ENCODE measurements around the gene UBE3B. TPM values are rescaled to one million over a fixed set of nuclear protein-coding genes. Genes with fewer than 3 reads are reported as not detected.

Gene UBE3B
- total RNA-seq, 1 donor from 2014 or later = 32.2 TPM

DNA sequence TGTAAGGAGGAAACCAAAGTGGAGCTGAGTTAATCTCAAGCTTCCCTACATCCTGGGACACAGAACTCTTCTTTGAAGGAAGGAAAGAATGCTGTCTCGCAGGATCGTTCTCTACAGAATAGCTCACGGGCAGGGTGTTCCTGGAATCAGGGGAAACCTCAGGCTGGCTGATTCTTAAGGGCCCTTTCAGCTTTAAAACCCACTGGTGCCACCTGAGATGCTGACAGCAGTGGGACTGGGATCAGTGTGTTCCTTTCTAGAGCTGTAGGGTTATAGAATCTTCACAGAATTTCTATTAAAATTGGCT is 47.8 kb downstream of the UBE3B start:
- TF ChIP-seq POLR2AphosphoS5 (IDR thresholded peaks at IDR 0.05; ENCODE audit: insufficient read depth in 1 of 2, low read depth in 1 of 2) (no peak), POLR2A (IDR thresholded peaks at IDR 0.05) (no peak)
- TF ChIP-seq, protein P1, sequence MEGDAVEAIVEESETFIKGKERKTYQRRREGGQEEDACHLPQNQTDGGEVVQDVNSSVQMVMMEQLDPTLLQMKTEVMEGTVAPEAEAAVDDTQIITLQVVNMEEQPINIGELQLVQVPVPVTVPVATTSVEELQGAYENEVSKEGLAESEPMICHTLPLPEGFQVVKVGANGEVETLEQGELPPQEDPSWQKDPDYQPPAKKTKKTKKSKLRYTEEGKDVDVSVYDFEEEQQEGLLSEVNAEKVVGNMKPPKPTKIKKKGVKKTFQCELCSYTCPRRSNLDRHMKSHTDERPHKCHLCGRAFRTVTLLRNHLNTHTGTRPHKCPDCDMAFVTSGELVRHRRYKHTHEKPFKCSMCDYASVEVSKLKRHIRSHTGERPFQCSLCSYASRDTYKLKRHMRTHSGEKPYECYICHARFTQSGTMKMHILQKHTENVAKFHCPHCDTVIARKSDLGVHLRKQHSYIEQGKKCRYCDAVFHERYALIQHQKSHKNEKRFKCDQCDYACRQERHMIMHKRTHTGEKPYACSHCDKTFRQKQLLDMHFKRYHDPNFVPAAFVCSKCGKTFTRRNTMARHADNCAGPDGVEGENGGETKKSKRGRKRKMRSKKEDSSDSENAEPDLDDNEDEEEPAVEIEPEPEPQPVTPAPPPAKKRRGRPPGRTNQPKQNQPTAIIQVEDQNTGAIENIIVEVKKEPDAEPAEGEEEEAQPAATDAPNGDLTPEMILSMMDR (IDR thresholded peaks at IDR 0.05) = no peak
- H3K4me1 ChIP-seq = no peaks in the 10 kb centered on the region
- H3K27ac ChIP-seq = no peak overlapping the region
- peaks cover 6 to 81% of the 10 kb centered on the region in 2 donors for H3K36me3 ChIP-seq
- H3K27me3 ChIP-seq = no peaks in the 10 kb centered on the region
- intact Hi-C loops (cut with DNase I) = loop anchor here (10.0 kb wide), 1 partner anchor 250 kb away; no protein-coding TSS in a partner anchor
- no peak for DNase-seq (ENCODE audit: extremely low spot score in 2 of 2)
- H3K9me3 ChIP-seq = no peaks in the 10 kb centered on the region
- no peak overlapping the region for H3K4me3 ChIP-seq

GRCh38 chr12:109527489-109528123 is 50.2 kb downstream of the UBE3B start:
- Histone ChIP-seq H3K4me1 (no peaks in the 10 kb centered on the region), H3K4me3 (no peak overlapping the region), H3K9me3 (no peaks in the 10 kb centered on the region), H3K36me3 (peaks cover under 1 to 85% of the 10 kb centered on the region in 2 donors), H3K27me3 (no peaks in the 10 kb centered on the region), H3K27ac (no peak overlapping the region)
- DNase-seq (ENCODE audit: extremely low spot score in 2 of 2) = no peak
- intact Hi-C loops (cut with DNase I) = loop anchor here (10.0 kb wide), 1 partner anchor 247 kb away; no protein-coding TSS in a partner anchor
- TF ChIP-seq, protein P1 (IDR thresholded peaks at IDR 0.05) = no peak
- TF ChIP-seq POLR2AphosphoS5 (IDR thresholded peaks at IDR 0.05; ENCODE audit: insufficient read depth in 1 of 2, low read depth in 1 of 2) (no peak), POLR2A (IDR thresholded peaks at IDR 0.05) (no peak)

DNA sequence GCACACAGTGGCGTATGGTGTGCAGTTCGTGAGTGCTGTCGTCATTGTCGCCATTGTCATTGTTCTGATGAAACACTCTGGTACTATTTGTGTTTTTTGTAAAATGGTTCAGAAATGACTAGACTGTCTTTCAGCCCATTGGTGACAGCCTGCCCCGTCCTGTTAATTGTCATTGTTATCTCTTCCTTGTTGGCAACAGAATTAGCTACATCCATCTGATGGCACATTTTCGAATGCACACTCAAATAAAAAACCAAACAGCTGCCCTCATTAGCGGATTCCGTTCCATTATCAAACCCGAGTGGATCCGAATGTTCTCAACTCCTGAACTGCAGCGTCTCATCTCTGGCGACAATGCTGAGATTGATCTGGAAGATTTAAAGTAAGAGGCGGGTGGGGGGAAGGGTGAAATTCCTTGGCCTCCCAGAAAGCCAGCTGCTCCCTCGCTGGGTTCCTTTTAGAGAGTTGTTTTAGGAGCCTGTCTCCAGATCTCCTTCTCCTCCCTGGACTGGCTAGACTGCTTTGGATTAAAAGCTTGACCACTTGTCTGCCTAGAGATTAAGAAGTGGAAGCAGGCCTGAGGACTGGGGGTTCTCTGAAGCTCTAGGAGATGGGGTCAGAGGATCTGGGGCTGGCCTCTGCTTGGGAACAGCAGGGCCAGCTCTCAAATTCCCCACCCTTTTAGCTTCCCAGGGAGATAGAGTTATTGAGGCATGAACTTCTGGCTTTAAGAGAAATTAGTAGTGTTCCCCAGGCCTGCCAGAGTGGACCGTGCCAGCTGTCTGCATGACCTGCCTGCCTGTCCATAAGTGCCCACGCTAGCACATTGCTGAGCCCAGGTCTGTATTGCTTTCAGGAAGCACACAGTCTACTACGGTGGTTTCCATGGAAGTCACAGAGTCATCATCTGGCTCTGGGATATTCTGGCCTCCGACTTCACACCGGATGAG is 52.5 kb downstream of the UBE3B start:
- no peaks in the 10 kb centered on the region for H3K4me1 ChIP-seq
- intact Hi-C loops (cut with DNase I) = loop anchor here (10.0 kb wide), 1 partner anchor 245 kb away; no protein-coding TSS in a partner anchor
- H3K9me3 ChIP-seq = no peaks in the 10 kb centered on the region
- no peak for DNase-seq (ENCODE audit: extremely low spot score in 2 of 2)
- no peak overlapping the region for H3K27ac ChIP-seq
- H3K4me3 ChIP-seq = no peak overlapping the region
- H3K27me3 ChIP-seq = no peaks in the 10 kb centered on the region
- TF ChIP-seq POLR2AphosphoS5 (IDR thresholded peaks at IDR 0.05; ENCODE audit: insufficient read depth in 1 of 2, low read depth in 1 of 2) = no peak
- TF ChIP-seq POLR2A (IDR thresholded peaks at IDR 0.05) = no peak
- TF ChIP-seq, protein P1 (IDR thresholded peaks at IDR 0.05) = no peak
- H3K36me3 ChIP-seq = peaks cover 0 to 76% of the 10 kb centered on the region in 2 donors

DNA sequence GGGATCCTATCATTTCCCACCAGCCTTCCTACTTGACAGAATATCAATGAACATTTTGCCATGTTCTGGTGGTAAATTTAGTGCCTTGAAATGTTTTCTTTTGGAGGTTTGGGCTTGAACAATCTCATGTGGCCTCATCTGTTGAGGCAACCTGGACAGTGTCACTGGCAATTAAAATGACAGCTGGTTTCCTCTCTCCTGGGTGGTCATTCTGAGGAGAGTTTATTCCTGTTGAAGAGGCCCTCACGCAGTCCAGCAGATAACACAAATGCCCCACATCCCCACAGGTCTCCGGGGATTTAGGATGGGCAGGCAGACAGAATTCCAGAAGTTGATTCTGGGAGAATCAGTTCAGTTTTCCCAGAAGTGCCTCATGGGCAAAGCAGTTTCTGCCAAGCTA is 54.0 kb downstream of the UBE3B start:
- Histone ChIP-seq H3K27ac (no peak overlapping the region), H3K9me3 (no peaks in the 10 kb centered on the region), H3K36me3 (peaks cover 0 to 76% of the 10 kb centered on the region in 2 donors), H3K4me1 (no peaks in the 10 kb centered on the region), H3K27me3 (no peaks in the 10 kb centered on the region), H3K4me3 (no peak overlapping the region)
- TF ChIP-seq POLR2A (IDR thresholded peaks at IDR 0.05) = no peak
- no peak for TF ChIP-seq POLR2AphosphoS5 (IDR thresholded peaks at IDR 0.05; ENCODE audit: insufficient read depth in 1 of 2, low read depth in 1 of 2)
- TF ChIP-seq, protein P1 (IDR thresholded peaks at IDR 0.05) = no peak
- intact Hi-C loops (cut with DNase I) = no loop called here
- DNase-seq (ENCODE audit: extremely low spot score in 2 of 2) = no peak
